Panc1 (cell line): ENCODE measurements around the gene ATP11C.

Source experiments
- POLR2AphosphoS5 ChIP-seq: IDR thresholded peaks from 2 replicates; pipeline ENCODE4 v1.6.1; 2012; ENCODE audit warnings: mild to moderate bottlenecking, low read depth, low read length, moderate library complexity
- TF ChIP-seq, protein P1 (sequence below): fragments of 450-650 bp; IDR thresholded peaks from 2 replicates; pipeline ENCODE4 v1.5.1; 2017; ENCODE audit warnings: mild to moderate bottlenecking

DNA sequence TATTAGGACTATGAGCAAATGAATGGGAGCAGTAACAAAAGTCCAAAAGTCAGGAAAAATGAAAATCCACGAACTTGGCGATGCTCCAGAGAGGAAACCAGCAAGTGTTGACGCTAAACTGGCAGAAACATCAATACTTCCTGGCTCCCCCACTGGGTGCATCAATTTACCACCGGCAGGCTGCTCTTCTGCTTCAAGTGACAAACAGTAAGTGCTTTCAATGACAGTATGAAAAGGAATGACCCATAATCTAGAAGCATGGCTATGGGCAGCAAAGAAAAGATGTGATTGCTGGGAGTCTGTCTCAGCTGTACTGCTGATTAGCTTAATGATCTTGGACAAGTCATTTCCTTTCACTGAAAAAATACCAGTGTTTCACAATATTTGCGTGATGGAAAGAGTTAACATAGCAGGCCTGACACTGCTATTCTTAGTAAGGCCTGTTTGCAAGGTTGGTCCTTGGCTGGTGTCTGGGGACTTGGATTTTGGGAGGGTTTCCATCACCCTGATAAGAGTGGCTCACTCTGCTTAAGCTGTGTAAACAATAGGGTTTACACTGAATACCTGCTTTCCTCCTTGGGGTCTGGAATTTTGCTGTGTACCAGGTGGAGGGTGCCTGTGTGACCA, 8.7 kb downstream of the ATP11C start:
- TF ChIP-seq, protein P1, sequence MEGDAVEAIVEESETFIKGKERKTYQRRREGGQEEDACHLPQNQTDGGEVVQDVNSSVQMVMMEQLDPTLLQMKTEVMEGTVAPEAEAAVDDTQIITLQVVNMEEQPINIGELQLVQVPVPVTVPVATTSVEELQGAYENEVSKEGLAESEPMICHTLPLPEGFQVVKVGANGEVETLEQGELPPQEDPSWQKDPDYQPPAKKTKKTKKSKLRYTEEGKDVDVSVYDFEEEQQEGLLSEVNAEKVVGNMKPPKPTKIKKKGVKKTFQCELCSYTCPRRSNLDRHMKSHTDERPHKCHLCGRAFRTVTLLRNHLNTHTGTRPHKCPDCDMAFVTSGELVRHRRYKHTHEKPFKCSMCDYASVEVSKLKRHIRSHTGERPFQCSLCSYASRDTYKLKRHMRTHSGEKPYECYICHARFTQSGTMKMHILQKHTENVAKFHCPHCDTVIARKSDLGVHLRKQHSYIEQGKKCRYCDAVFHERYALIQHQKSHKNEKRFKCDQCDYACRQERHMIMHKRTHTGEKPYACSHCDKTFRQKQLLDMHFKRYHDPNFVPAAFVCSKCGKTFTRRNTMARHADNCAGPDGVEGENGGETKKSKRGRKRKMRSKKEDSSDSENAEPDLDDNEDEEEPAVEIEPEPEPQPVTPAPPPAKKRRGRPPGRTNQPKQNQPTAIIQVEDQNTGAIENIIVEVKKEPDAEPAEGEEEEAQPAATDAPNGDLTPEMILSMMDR = no peak
- no peak for TF ChIP-seq POLR2AphosphoS5
